ENCODE data around the gene IWS1.

- no peak for TF ChIP-seq EZH2 (IDR thresholded peaks at IDR 0.05; ENCODE audit: borderline replicate concordance)
- TF ChIP-seq, protein P1, sequence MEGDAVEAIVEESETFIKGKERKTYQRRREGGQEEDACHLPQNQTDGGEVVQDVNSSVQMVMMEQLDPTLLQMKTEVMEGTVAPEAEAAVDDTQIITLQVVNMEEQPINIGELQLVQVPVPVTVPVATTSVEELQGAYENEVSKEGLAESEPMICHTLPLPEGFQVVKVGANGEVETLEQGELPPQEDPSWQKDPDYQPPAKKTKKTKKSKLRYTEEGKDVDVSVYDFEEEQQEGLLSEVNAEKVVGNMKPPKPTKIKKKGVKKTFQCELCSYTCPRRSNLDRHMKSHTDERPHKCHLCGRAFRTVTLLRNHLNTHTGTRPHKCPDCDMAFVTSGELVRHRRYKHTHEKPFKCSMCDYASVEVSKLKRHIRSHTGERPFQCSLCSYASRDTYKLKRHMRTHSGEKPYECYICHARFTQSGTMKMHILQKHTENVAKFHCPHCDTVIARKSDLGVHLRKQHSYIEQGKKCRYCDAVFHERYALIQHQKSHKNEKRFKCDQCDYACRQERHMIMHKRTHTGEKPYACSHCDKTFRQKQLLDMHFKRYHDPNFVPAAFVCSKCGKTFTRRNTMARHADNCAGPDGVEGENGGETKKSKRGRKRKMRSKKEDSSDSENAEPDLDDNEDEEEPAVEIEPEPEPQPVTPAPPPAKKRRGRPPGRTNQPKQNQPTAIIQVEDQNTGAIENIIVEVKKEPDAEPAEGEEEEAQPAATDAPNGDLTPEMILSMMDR (IDR thresholded peaks at IDR 0.05; ENCODE audit: poor library complexity), result no peak
These were observed 89.2 kb downstream of the IWS1 start for GRCh38 chr2:127437056-127437455.
